HCT116 (cell line): ENCODE data around the gene ARID5B. TPM values are rescaled to one million over a fixed set of nuclear protein-coding genes. Genes with fewer than 3 reads are reported as not detected.

Source experiments
- ATAC-seq: fragments of 200-7000 bp; cut with Tn5 transposase; 2 replicates; pipeline ENCODE4 v1.9.1; 2020; ENCODE audit warnings: mild to moderate bottlenecking, moderate library complexity
- BruUV-seq: library from RNA; stranded (reverse); fragments of 400-500 nt; replicated peaks from 2 replicates; lab custom pipeline; 2021; lab: Mats Ljungman, UMichigan
- CTCF ChIA-PET: fragments of 300-600 bp; sonication (Branson Sonifier 250); formaldehyde crosslinking; loops from one replicate; lab custom pipeline; 2021; ENCODE audit warnings: antibody characterized with exemption; lab: Charles Lee
- POLR2A ChIA-PET: fragments of 300-600, 350-600 bp; sonication (Branson Sonifier 250); formaldehyde crosslinking; loops from one replicate; lab custom pipeline; 2021; ENCODE audit warnings: antibody characterized with exemption; lab: Charles Lee
- RAD21 ChIA-PET, 2 experiments: fragments of 300-600 bp; sonication (Branson Sonifier 250); formaldehyde crosslinking; loops; one replicate each; lab custom pipeline; 2023; ENCODE audit warnings: low total read pairs in 2 of 2; ENCODE audit not compliant: uncharacterized antibody in 2 of 2, unreplicated experiment in 2 of 2, low non-redundant PET in 1 of 2; lab: Charles Lee
- DNase-seq: peaks from one replicate; pipeline ENCODE4 v3.0.0-alpha.2; 2010; ENCODE audit warnings: low read depth, low spot score
- H2AFZ ChIP-seq: fragments of 200-600 bp; shearing (Covaris generic), sonication (generic); 2 replicates; pipeline ENCODE4 v1.6.1; 2017; ENCODE audit warnings: low read depth, mixed run types, mixed read lengths, antibody characterized with exemption, low read length; ENCODE audit not compliant: poor library complexity, severe bottlenecking
- H3K27ac ChIP-seq: 2 replicates; pipeline ENCODE4 v1.5.1; 2012; ENCODE audit warnings: low read depth, low read length
- H3K27me3 ChIP-seq: fragments of 200-600 bp; sonication (generic); 2 replicates; pipeline ENCODE4 v1.6.1; 2016; ENCODE audit warnings: mixed run types, low read length, mixed read lengths; ENCODE audit not compliant: insufficient read depth
- H3K36me3 ChIP-seq, 2 experiments: fragments of 200-500 bp in 1 of 2; fragments of 200-600 bp in 1 of 2; sonication (Bioruptor generic) in 1 of 2; sonication (generic) in 1 of 2; 2 replicates each; pipeline versions ENCODE4 v1.5.1 to v1.6.1; 2014 to 2016; ENCODE audit warnings: low read length in 2 of 2, inconsistent platforms in 1 of 2, mixed read lengths in 1 of 2, mixed run types in 1 of 2; ENCODE audit not compliant: insufficient read depth in 2 of 2, control insufficient read depth in 1 of 2
- H3K4me1 ChIP-seq, 2 experiments: fragments of 200-600 bp in 1 of 2; sonication (generic) in 1 of 2; 2 replicates each; pipeline versions ENCODE4 v1.5.1 to v1.6.1; 2012 to 2017; ENCODE audit warnings: low read length in 2 of 2, inconsistent platforms in 1 of 2, mild to moderate bottlenecking in 1 of 2, mixed read lengths in 1 of 2, mixed run types in 1 of 2, moderate library complexity in 1 of 2; ENCODE audit not compliant: insufficient read depth in 2 of 2, control insufficient read depth in 1 of 2
- H3K4me2 ChIP-seq: fragments of 200-600 bp; sonication (generic); 2 replicates; pipeline ENCODE4 v1.6.1; 2017; ENCODE audit warnings: mixed run types, low read length, mixed read lengths
- H3K4me3 ChIP-seq, 2 experiments: fragments of 200-600 bp in 1 of 2; sonication (generic) in 1 of 2; replicated peaks in 1 of 2; 2 replicates each; pipeline ENCODE4 v1.5.1; 2011 to 2016; ENCODE audit warnings: low read length in 2 of 2, control low read depth in 1 of 2, low read depth in 1 of 2, mild to moderate bottlenecking in 1 of 2, mixed read lengths in 1 of 2, mixed run types in 1 of 2
- H3K79me2 ChIP-seq: fragments of 200-600 bp; sonication (generic); 2 replicates; pipeline ENCODE4 v1.6.1; 2017; ENCODE audit warnings: mild to moderate bottlenecking, mixed run types, low read length, moderate library complexity, mixed read lengths; ENCODE audit not compliant: insufficient read depth
- H3K9ac ChIP-seq: fragments of 200-600 bp; sonication (generic); 2 replicates; pipeline ENCODE4 v1.6.1; 2016; ENCODE audit warnings: low read length, mixed read lengths
- H3K9me2 ChIP-seq: fragments of 200-600 bp; sonication (generic), shearing (Covaris generic); 2 replicates; pipeline ENCODE4 v1.6.1; 2017; ENCODE audit warnings: mixed run types, mild to moderate bottlenecking, moderate library complexity; ENCODE audit not compliant: insufficient read depth
- H3K9me3 ChIP-seq, 2 experiments: fragments of 200-500 bp in 1 of 2; fragments of 200-600 bp in 1 of 2; sonication (Bioruptor generic) in 1 of 2; sonication (generic) in 1 of 2; 2 replicates each; pipeline ENCODE4 v1.6.1; 2014 to 2017; ENCODE audit warnings: low read length in 2 of 2, mixed read lengths in 2 of 2, inconsistent platforms in 1 of 2, low read depth in 1 of 2, mild to moderate bottlenecking in 1 of 2, mixed run types in 1 of 2, moderate library complexity in 1 of 2; ENCODE audit not compliant: control insufficient read depth in 1 of 2, insufficient read depth in 1 of 2
- H4K20me1 ChIP-seq: fragments of 200-600 bp; sonication (generic), shearing (Covaris generic); 2 replicates; pipeline ENCODE4 v1.6.1; 2017; ENCODE audit warnings: mixed run types, mild to moderate bottlenecking, moderate library complexity; ENCODE audit not compliant: insufficient read depth
- CBX3 ChIP-seq: IDR thresholded peaks from 2 replicates; pipeline ENCODE4 v1.6.1; 2012; ENCODE audit warnings: low read depth
- CEBPB ChIP-seq: IDR thresholded peaks from 2 replicates; pipeline ENCODE4 v1.6.1; 2012; ENCODE audit warnings: low read depth
- FOSL1 ChIP-seq: IDR thresholded peaks from 2 replicates; pipeline ENCODE4 v1.6.1; 2012; ENCODE audit warnings: low read depth
- JUND ChIP-seq: IDR thresholded peaks from 2 replicates; pipeline ENCODE4 v1.6.1; 2012
- YY1 ChIP-seq: IDR thresholded peaks from 2 replicates; pipeline ENCODE4 v1.6.1; 2011; ENCODE audit warnings: low read length, low read depth, moderate library complexity, mild to moderate bottlenecking; ENCODE audit not compliant: insufficient replicate concordance; ENCODE audit errors: extremely low read depth
- ZBTB33 ChIP-seq: IDR thresholded peaks from 2 replicates; pipeline ENCODE4 v1.6.1; 2011; ENCODE audit warnings: mild to moderate bottlenecking, low read length, moderate library complexity; ENCODE audit not compliant: insufficient replicate concordance; ENCODE audit errors: extremely low read depth
- ZNF274 ChIP-seq: fragments of 200-500 bp; sonication (Bioruptor generic); IDR thresholded peaks from 2 replicates; pipeline ENCODE4 v1.6.1; 2014; ENCODE audit warnings: mild to moderate bottlenecking, low read depth, low read length, inconsistent platforms
- intact Hi-C: fragments of 100-400 bp; cut with micrococcal nuclease; formaldehyde crosslinking; loops from 2 replicates; pipeline ENCODE4 v1.10.0; 2022
- total RNA-seq: library from RNA; stranded (reverse); gene quantifications from one replicate; pipeline ENCODE4 v1.2.1, GENCODE V29; 2021; ENCODE audit not compliant: unreplicated experiment
- TF ChIP-seq, protein P1 (sequence below): IDR thresholded peaks from 2 replicates; pipeline ENCODE4 v1.6.1; 2012

ARID5B gene
- total RNA-seq, 1 experiment from 2014 or later = 4.7 TPM

DNA sequence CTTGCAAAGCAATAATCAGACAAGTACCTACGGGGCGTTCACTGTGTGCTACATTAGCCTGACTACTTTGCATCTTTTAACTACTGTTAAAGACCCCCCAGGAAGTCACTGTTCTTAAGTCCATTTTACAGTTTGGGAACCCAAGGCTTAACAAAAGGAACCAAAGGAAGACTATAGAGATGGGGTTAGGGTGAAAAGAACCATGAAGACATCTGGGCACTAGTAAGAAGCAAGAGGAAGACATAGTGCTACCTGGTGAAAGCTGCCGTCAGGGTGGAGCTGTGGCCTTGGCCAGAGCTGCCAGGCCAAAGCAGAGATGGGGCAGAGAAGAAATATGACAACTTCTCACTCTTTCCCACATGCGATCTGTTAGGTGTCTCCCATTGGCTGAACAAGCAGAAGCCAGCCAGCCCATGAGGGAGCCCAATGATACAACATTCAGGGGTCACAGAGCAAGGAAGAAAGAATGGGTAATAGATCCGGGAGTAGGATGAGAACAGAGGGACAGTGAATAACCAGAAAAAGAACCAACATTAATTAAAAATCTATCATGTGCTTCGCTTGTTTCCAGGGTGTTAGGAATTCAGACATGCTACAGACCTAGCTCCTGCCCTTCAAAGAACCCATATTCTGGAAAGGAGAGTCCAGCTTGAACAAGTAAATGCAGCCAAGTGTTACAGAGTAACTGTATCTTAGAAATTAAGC lies 85.4 kb downstream of the ARID5B start:
- H3K9ac ChIP-seq = no peak overlapping the region
- TF ChIP-seq JUND (no peak), YY1 (no peak), CEBPB (no peak), ZBTB33 (no peak), ZNF274 (no peak), FOSL1 (no peak), CBX3 (no peak)
- TF ChIP-seq, protein P1, sequence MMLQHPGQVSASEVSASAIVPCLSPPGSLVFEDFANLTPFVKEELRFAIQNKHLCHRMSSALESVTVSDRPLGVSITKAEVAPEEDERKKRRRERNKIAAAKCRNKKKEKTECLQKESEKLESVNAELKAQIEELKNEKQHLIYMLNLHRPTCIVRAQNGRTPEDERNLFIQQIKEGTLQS = no peak
- ChIA-PET CTCF (no interaction called here), RAD21 (no interaction called here), POLR2A (no interaction called here)
- no peak for DNase-seq
- H3K4me1 ChIP-seq = no peaks in the 10 kb centered on the region
- no peak overlapping the region for H2AFZ ChIP-seq
- no peak overlapping the region for H3K4me3 ChIP-seq
- intact Hi-C loops = no loop called here
- no peaks in the 10 kb centered on the region for H3K36me3 ChIP-seq
- H3K4me2 ChIP-seq = no peak overlapping the region
- H3K79me2 ChIP-seq = no peaks in the 10 kb centered on the region
- no peaks in the 10 kb centered on the region for H3K9me3 ChIP-seq
- no peak overlapping the region for H3K27ac ChIP-seq
- H3K9me2 ChIP-seq = no peaks in the 10 kb centered on the region
- H4K20me1 ChIP-seq = no peaks in the 10 kb centered on the region
- no TSS peak for BruUV-seq
- no peaks in the 10 kb centered on the region for H3K27me3 ChIP-seq
- ATAC-seq = no peak
